ENCODE results near the gene IGF2.

Gene IGF2

DNA sequence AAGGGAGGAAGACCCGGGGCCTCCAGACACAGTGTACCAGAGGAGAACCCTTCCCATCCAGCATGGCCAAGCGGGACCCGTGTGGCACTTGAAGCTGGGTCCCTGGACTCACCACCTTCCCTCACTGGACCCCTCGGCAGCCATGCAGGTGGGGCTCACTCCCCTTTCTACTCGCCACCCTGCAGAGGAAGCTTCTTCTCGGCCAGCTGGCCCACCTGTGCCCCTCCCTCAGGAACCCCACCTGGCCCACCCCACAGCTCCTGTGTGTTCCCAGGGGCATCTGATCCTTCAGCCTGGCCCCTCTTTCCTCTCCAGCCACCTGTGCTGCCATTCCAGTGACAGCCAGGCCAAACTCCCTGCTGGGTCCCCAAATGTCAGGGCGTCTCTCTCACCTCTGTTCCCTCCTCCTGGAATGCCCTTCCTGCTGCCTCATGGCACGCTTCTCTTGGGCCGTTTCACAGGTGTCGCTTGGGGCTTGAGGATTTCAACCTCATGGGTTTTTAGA, 38.0 kb downstream of the IGF2 start:
- Histone ChIP-seq H3K4me1 (ENCODE audit: low read depth, poor library complexity, severe bottlenecking) (no peaks in the 10 kb centered on the region), H3K9ac (no peak overlapping the region), H3K36me3 (ENCODE audit: insufficient read depth) (no peaks in the 10 kb centered on the region), H4K20me1 (ENCODE audit: insufficient read depth) (no peaks in the 10 kb centered on the region), H3K27me3 (ENCODE audit: insufficient read depth, low read depth) (peaks cover 66% of the 10 kb centered on the region; the same call in 1 of the 2 replicates), H3K4me3 (IDR thresholded peaks at IDR 0.05; ENCODE audit: insufficient read depth, low read depth, low read length) (no peak overlapping the region), H2AFZ (ENCODE audit: low read depth) (no peak overlapping the region), H3K27ac (no peak overlapping the region), H3K79me2 (ENCODE audit: insufficient read depth, low read depth) (no peaks in the 10 kb centered on the region), H3K4me2 (no peak overlapping the region)
- no peak for TF ChIP-seq CTCF (conservative IDR thresholded peaks at IDR 0.05; ENCODE audit: low read depth, low read length)

GRCh38 chr11:2100361-2101170, 38.6 kb downstream of the IGF2 start:
- Histone ChIP-seq H3K4me2 (no peak overlapping the region), H3K27ac (no peak overlapping the region)

DNA sequence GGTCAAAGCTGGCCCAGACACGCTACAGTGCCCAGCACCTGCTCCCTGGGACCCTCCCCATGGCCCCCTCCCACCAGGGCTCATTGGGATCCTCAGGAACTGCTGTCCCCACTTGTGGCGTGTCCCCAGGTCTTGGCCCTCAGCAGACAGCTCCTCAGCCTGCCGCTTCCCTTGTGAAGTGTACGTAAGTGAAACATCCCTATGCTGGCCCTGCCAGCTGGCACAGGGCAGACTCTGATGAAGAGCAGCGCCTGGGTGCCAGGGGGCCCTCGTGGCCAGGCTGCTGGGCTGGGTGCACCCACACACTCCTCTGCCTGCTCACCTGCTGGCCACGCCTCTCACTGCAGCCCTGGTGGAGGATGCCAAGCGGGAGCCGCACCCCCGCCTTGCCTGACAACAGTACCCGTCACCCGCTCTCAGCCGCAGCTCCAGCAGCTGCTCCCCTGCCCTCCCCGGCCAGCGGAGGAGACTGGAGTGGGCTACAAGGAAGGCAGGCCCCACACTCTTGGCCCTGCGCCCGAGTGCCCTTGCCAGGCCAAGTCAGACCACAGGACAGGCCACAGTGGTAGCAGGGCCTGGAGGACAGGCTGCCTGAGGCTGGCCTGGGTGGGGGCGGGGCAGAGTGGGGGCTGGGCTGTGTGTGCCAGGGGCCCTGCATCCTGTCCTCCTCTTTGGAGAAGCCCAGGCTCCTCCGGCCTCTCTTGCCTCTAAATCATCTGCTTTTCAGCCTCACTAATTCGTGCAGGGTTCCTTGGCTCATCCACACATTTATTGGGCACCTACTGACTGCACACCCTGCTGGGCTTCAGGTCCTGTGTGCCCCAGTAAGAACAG, 39.5 kb downstream of the IGF2 start:
- no peak overlapping the region for H2AFZ ChIP-seq (ENCODE audit: low read depth)
- no peaks in the 10 kb centered on the region for H3K4me1 ChIP-seq (ENCODE audit: low read depth, poor library complexity, severe bottlenecking)
- no peak overlapping the region for H3K4me2 ChIP-seq
- no peaks in the 10 kb centered on the region for H4K20me1 ChIP-seq (ENCODE audit: insufficient read depth)
- no peak for TF ChIP-seq CTCF (conservative IDR thresholded peaks at IDR 0.05; ENCODE audit: low read depth, low read length)
- H3K27ac ChIP-seq: no peak overlapping the region
- H3K79me2 ChIP-seq (ENCODE audit: insufficient read depth, low read depth): no peaks in the 10 kb centered on the region
- no peak overlapping the region for H3K9ac ChIP-seq
- H3K36me3 ChIP-seq (ENCODE audit: insufficient read depth): no peaks in the 10 kb centered on the region
- H3K4me3 ChIP-seq (IDR thresholded peaks at IDR 0.05; ENCODE audit: insufficient read depth, low read depth, low read length): no peak overlapping the region
- peaks cover 71% of the 10 kb centered on the region; the same call in 1 of the 2 replicates for H3K27me3 ChIP-seq (ENCODE audit: insufficient read depth, low read depth)

More at GRCh38 chr11:2100361-2101170, 38.6 kb downstream of the IGF2 start:
- no peak overlapping the region for H3K9ac ChIP-seq
- H3K27me3 ChIP-seq (ENCODE audit: insufficient read depth, low read depth): peaks cover 71% of the 10 kb centered on the region; the same call in 1 of the 2 replicates
- no peak overlapping the region for H3K4me3 ChIP-seq (IDR thresholded peaks at IDR 0.05; ENCODE audit: insufficient read depth, low read depth, low read length)
- no peaks in the 10 kb centered on the region for H3K36me3 ChIP-seq (ENCODE audit: insufficient read depth)
- no peaks in the 10 kb centered on the region for H3K79me2 ChIP-seq (ENCODE audit: insufficient read depth, low read depth)
- no peak for TF ChIP-seq CTCF (conservative IDR thresholded peaks at IDR 0.05; ENCODE audit: low read depth, low read length)
- H3K4me1 ChIP-seq (ENCODE audit: low read depth, poor library complexity, severe bottlenecking): no peaks in the 10 kb centered on the region
- H2AFZ ChIP-seq (ENCODE audit: low read depth): no peak overlapping the region
- H4K20me1 ChIP-seq (ENCODE audit: insufficient read depth): no peaks in the 10 kb centered on the region

GRCh38 chr11:2098691-2099515, 40.3 kb downstream of the IGF2 start:
- H3K79me2 ChIP-seq (ENCODE audit: insufficient read depth, low read depth): no peaks in the 10 kb centered on the region
- H3K4me2 ChIP-seq: no peak overlapping the region
- H3K9ac ChIP-seq: no peak overlapping the region
- H4K20me1 ChIP-seq (ENCODE audit: insufficient read depth): no peaks in the 10 kb centered on the region
- no peak overlapping the region for H3K27ac ChIP-seq
- H2AFZ ChIP-seq (ENCODE audit: low read depth): no peak overlapping the region
- peaks cover 66% of the 10 kb centered on the region; the same call in 1 of the 2 replicates for H3K27me3 ChIP-seq (ENCODE audit: insufficient read depth, low read depth)
- H3K36me3 ChIP-seq (ENCODE audit: insufficient read depth): no peaks in the 10 kb centered on the region
- H3K4me1 ChIP-seq (ENCODE audit: low read depth, poor library complexity, severe bottlenecking): no peaks in the 10 kb centered on the region
- TF ChIP-seq CTCF (conservative IDR thresholded peaks at IDR 0.05; ENCODE audit: low read depth, low read length): no peak
- no peak overlapping the region for H3K4me3 ChIP-seq (IDR thresholded peaks at IDR 0.05; ENCODE audit: insufficient read depth, low read depth, low read length)
